Limb (tissue), 2 donors: ENCODE measurements around the gene CHST3.
"Not testable (repeated sequence)": the region's sequence is repeated elsewhere in the genome, so short reads cannot be mapped to it uniquely, and the experiment has no call there.

Experiments
- DNase-seq, 2 donors: peaks; one replicate each; pipeline ENCODE4 v3.0.0-alpha.2; 2016; ENCODE audit errors: extremely low spot score in 2 of 2

Gene CHST3

DNA sequence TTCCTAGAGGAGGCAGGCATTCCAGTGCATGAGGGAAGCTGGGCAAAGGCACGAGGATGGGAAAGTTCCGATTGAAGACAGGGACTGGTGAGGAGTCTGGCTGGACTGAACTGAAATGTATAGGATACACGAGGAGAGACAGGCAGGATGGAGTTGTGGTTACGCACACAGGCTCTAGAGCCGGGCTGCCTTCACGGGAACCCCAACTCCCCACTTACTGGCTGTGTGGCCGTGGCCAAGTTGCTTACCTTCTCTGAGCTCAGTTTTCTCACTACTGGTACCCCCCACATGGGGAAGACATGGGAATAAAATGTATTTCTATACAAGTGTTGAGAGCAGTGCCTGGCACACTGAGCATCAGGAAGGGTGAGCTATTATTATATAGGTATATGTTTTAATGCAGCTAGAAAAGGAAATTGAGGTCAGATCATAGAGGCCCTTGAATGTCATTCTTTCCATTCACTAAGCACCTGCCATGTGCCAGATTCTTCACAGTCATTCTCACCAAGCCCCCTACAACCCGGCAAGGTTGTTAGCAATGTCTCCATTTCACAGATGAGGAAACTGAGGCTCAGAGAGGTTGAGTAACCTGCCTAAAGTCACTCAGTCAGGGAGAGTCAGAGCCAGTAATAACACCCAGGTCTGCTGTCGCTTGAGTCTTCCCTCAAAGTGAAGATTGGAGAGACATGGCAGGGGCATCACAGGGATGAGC, 9.7 kb downstream of the CHST3 start:
- no peak for DNase-seq

DNA sequence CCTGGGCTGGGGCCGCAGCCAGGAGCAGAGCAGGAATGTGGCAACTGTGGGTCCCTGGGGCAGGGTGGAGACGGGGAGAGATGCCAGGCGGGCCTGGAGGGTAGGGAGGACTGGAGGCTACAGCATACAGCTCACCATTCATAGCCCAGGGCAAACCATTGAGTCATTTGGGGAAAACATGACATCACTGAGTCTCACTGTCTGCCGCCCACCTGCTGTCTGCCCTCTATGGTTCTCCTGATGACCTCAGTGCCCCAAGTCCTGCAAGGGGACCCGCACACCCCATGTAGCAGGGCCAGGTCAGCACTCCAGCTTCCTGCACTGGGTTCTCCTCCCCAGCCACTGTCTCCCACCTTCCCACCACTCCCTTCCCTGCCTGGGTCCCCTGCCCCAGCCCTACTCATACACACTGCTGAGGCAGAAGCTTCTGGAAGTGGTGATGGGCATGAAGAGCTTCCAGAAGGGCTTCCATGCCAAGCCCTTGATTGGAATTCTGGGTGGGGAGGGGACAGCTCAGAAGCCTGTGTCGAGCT, 10.4 kb downstream of the CHST3 start:
- peak in 1 of 2 donors; percentile 56 for DNase-seq

DNA sequence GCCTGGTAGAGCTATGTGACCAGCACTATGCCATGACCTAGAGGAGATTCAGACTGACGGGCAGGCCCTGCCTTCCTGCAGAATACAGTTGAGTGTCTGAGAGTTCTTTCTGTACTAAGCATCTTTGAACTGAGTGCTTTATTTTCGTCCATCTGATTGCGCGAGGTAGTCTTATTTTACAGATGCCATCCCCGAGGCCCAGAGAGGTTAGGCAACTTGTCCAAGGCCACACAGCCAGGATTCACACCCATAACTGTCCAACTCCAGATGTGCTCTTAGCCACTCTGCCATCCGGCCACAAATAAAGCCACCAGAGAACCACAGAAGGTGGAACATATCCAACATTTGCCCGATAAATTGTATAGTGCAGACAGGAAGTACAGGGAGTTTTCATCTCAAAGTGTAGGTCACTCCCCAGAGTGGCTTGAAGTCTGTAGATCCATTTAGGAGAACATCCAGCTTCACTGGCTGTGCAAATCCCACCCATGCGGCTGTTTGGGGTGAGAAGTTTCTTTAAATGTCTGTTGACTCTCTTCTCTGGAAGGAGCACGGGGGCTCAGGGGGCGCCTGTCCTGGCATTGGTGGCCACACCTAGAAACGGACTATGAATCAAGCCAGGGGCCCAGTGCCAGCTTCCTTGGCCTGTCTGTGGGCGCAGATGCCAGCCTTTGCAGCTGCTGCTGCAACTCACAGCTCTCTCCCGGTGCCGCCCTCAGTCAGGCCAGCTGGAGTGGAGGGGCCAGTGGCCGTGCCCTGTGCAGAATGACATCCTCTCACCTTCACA, 11.1 kb downstream of the CHST3 start:
- DNase-seq = peak in 1 of 2 donors; percentile 69

DNA sequence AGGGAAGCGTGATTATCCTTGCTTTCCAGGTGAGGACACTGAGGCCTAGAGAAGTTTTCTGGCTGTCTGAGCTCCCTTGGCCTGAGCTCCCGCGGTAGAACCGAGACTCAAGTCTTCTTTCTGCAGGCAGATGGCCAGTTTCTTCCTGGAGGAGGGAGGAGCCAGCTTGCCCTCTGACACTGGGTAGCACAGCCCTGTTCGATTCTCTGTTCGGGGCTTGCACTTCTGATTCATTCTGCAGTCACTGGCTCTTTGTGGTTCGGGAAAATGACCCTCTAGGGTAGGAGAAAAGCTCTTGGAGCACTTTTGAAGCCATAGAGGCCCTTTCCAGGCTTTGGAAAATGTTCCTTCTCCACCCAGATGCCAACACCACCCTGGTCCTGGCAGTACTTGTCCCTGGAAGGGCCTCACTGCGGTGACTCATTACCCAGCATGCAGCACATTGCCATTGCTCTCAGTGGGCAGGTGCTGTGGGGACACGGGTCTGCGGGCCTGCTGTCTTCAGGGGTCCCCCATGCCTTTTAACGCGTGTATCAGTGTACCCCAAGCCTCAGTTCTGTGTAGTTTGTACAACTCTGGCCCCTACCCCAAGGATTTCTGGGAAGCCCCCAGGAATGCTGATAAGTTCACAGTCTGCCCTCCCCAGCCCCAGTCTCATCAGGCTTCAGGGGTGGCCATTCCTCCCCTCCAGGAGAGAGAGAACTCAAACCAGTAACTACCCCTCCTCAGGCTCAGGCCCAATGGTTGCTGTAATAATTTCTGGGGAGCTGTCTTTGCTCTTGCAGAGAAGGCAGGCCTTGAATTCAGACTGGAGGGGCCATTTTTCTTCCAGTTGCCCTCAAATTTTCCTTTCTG, 11.9 kb downstream of the CHST3 start:
- peak in 1 of 2 donors; percentile 30 for DNase-seq

DNA sequence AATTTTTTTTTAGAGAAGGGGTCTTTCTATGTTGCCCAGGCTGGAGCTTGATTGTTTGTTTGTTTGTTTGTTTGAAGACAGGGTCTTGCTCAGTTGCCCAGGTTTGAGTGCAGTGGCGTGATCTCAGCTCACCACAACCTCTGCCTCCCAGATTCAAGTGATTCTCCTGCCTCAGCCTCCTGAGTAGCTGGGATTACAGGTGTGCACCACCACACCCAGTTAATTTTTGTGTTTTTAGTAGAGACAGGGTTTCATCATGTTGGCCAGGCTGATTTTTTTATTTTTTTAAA, 13.4 kb downstream of the CHST3 start:
- not testable (repeated sequence) for DNase-seq

DNA sequence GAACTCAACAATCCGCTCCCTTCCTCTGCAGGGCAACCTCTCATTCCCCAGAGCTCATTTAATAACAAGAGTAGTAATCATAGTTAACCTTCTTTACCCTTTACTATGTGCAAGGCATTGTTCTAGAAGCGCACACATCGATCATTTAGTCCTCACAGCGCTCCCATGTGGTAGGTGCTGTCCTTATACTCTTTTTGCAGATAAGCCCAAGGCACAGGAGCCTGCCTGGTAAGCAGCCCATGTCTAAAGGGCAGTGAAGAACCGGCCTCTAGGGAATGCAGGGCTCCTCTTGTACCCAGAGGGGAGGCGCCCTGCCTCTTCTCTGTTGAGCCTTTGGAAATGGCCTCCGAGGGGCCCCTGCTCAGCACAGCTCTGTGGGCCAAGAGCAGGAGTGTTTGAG, 14.3 kb downstream of the CHST3 start:
- DNase-seq = peak in 1 of 2 donors; percentile 30

DNA sequence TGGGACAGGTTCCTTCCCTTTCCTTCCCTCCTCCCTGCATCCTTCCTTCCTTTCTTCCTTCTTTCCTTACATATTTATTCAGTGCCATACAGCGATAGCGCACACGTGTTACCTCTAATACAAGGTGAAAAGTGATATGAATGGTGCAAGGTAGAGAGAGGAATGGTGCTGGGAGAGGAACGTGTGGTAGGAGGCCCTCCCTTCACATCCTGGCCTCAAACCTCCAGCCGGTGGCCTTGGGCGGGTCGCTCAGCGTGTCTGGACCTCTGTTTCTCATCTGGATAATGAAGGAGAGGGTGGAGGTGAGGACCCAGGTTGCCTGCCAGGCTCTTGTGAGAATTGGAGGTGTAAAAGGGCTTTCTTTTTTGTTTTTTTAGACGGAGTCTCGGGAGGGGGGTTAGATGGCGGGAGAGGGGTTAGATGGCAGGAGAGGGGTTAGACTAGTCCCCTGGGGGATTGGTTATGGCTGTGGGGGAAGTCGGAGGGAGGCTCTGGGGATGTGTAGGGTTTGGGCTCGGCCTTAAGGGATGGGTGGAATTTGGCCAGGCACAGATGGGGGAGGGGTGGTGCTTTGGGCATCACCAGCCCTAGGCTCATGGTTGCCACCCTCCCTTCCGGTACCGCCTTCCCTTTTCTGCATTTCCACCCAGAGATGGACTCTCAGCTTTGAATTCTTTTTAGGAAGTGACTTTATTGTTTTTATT, 14.9 kb downstream of the CHST3 start:
- DNase-seq = no peak

DNA sequence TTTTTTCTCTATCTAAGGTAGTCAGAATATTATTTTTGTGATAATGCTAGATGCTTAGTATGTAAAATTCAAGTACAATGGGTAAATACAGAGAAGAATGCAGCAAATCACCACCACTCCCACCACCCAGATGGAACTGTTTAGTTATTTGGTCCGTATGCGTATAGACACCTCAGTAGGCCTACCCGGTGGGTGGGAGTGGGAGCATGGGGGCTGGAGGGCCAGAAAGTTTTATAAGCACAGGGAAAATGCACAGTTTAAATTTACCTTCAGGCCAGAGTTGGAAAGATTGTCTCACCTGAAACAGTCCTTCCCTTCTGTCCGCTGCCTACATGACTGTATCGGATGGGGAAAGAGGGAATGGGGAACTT, 15.5 kb downstream of the CHST3 start:
- no peak for DNase-seq

DNA sequence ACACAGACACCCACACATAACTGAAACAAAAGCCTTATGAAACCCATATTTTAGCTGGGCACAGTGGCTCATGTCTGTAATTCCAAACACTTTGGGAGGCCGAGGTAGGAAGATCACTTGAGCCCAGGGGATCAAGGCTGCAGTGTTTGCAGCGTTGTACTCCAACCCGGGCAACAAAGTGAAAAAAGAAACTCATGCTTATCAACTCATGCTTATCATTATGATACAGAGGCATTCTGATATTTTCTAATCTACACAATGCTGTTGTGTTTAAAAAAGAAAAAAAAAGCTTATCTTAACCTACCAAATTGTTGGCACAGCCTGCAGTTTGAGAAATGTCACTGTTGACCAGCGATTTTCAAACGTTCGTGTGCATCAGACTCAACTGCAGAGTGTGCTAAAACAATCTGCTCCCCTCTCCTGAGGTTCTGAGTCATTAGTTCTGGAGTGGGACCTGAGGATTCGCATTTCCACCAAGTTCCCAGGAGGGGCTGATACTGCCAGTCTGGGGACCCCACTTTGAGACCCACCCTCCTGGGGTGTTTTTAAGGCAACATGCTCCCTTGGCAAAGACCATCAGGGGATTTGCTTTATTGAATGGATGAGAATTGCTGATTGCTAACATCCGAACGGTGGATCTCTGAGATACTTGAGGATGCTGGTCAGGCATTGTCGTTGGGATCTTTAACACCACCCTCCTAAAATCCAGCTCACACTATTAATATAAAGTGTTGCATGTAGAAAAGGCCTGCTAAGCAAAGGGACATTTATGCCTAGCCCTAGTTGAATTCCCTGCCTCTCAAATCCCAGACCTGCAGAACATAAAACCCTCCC, 16.2 kb downstream of the CHST3 start:
- DNase-seq = no peak

DNA sequence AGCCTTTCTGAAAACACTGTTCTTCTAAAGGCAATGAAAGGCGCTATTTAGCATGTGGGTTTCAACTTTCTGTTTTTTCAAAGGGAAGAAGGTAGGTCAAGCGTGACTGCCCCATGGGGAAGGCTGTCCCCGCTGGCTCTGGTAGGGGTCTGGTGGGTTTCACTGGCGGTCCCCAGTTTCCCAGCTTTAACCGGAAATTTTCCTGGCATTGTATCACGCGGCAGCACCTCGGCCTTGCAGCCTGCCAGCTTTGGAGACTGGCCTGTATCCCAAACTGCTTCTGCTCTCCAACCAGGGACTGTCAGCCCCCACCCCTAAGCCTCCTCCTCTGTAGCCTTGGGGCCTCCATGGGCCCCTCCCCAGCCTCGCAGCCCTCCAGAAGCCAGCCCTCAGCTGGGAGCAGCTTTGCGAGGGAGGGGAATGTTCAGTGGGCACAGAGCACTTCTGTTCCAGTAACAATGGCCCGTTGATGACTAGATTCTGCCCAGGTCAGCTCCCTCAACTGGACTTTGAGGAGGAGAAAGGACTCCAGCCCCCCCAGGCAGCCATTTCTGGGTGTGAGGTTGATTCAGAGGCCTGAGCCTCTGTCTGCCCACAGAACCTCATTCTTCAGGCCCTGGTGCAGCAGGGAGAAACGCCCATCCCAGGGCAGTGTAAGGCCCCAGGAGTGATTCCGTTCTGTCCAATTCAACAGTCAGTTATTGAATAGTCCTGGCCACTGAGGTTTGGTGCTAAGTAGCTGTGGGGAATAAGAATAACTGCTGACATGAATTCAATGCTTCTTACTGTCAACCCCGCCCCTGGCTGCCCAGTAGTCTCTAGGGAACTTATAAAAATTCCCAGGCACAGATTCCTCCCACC, 17.1 kb downstream of the CHST3 start:
- DNase-seq = peak; percentile 54 to 74

DNA sequence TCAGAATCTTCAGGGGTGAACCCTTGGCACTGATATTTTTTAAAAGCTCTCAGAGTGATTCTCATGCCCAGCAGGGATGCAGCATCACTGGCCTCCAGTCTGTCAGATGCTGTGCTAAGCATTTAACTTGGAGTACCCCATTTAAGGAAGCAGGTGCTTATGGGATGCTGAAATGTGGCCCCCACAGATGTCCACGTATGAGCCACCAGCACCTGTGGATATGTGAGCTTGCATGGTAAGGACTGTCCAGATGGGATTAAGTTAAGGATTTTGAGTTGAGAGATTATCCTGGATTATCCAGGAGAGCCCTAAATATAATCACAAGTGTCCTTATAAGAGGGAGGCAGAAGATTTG, 17.7 kb downstream of the CHST3 start:
- DNase-seq = peak in 1 of 2 donors; percentile 33

DNA sequence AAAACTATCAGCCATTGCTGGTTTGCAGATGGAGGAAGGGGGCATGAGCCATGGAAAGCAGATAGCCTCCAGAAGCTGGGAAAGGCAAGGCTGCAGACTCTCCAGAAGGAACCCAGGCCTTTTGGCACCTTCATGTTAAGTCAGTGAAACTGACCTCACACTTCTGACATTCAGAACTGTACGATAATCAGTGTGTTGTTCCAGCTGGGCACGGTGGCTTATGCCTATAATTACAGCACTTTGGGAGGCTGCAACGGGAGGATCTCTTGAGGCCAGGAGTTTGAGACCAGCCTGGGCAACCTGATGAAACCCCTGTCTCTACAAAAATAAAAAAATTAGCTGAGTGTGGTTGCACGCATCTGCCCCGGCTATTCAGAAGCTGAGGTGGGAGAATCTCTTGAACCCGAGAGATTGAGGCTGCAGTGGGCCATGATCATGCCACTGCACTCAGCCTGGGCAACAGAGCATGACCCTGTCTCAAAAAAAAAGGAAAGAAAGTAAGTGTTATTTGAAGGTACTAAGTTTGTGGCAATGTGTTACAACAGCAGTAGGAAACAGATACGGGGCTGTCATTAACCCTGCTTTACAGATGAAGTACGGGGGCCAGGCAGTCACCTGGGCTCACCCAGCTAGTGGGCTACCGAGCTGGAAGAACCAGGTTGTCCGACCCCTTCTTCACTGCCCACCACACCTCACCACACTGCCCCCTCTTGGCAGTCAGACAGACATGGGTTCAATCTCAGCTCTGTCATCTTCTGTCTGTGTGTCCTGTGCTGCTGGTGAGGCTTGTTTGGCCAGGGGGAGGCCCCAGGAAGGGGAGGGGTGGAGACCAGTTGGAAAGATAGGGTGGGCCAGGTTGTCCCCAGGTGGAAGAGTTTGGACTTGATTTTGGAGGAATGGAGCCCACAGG, 18.3 kb downstream of the CHST3 start:
- no peak for DNase-seq

DNA sequence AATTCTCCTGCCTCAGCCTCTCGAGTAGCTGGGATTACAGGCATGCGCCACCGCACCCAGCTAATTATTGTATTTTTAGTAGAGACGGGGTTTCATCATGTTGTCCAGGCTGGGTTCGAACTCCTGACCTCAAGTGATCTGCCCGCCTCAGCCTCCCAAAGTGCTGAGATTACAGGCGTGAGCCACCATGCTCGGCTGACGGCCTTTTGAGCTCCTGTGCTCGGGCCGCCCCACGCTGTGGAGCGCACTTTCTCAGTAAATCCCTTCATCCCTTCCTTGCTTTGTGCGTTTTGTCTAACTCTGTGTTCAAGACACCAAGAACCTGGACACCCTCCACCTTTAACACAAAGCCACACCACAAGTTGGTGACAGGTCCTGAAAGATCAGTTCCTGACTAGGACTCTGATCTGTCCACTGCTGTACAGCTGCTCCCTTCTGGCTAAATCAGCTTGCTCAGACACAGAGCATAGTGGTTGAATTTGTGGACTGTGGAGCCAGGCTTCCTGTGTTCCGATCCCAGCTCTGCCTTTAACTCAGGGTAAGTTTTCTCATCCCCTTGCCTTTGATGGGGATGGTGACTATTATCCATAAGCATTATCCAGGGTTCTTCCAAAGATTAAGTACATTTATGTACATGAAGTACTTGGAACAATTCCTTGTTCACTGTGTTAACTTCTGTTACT, 20.1 kb downstream of the CHST3 start:
- DNase-seq = no peak

DNA sequence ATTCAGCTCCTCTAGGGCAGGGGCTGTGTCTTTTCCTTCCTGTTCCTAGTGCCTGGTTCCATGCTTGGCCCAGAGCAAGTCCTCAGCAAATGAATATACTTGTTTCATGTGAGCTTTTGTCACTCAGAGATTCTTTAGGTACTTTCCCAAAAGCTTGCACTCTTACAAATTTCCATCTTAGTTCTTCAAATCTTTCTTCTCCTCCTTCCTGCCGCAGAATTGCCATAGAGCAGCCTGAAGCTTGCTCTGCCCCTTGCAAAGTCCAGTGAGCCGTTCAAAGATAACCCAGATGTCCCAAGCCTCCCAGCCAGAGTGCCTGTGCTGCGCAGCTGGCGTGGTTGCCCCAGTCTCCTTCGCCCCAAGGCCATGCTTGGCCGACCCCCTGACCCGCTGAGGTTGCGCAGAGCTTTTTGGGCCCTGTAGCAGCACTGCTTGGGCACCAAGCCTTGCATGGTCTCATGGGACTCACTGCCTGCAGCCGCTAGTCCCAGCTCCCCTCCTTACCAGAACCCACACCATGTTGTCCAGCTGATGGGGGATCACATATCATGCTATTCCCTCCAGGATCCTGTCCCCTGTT, 20.7 kb downstream of the CHST3 start:
- peak in 1 of 2 donors; percentile 29 for DNase-seq

DNA sequence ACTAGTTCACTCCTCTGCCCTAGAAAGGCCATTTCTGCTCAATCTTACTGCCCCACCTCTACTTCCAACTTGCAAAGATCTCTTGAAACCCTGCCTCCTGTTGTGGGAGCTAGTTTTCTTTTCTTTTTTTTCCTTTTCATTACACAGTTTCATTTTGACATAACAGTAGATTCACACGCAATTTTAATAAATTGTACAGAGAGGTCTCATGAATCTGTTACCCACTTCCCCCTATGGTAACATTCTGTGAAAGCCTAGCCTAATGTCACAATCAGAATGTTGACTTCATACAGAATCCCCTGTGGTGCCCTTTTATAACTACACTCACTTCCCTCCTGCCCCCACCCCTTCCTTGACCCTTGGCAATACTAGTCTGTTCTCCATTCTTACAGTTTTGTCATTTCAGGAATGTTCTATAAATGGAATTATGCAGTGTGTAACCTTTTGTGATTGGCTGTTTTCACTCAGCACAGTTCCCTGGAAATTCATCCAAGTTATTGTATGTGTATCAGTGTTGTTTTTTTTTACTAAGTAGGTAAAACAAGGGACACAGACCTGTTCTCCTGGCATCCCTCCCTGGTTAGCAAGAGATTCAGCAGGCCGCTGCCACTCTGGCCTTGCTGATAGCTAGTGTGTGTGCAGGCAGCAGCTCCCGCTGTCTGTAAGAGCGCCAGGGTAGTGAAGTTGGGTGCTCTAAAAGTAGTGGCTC, 21.5 kb downstream of the CHST3 start:
- peak in 1 of 2 donors; percentile 31 for DNase-seq

DNA sequence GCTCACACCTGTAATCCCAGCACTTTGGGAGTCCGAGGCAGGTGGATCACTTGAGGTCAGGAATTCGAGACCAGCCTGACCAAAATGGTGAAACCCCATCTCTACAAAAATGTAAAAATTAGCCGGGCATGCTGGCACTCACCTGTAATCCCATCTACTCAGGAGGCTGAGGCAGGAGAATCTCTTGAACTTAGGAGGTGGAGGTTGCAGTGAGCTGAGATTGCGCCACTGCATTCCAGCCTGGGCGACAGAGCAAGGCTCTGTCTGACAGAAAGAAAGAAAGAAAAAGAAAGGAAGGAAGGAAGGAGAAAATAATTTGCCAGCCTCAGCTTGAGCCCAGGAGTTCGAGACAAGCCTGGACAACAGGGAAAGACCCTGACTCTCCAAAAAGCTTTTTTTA, 24.7 kb downstream of the CHST3 start:
- DNase-seq = not testable (repeated sequence)
